A549 treated with Mapracorat at 1 μM for 4 hours (cell line): Measurements from ENCODE around the gene SMG1. TPM values are rescaled to one million over a fixed set of nuclear protein-coding genes. Genes with fewer than 3 reads are reported as not detected.

ENCODE experiments used
- total RNA-seq: library from RNA; stranded (reverse); fragments of 200-300 nt; extraction: Qiagen RNA extraction; gene quantifications from 5 replicates; pipeline ENCODE4 v1.2.3, GENCODE V29; 2022

The SMG1 gene
- 13.8 to 23.9 TPM (median 21.7 TPM) in 5 replicates for total RNA-seq

GRCh38 chr16:18925986-18926865 lies at the start of gene SMG1:
Gene SMG1 (minus strand): TSS chr16:18926408. CDS start chr16:18926041, 367 bp downstream.

GRCh38 chr16:18801145-18801972 lies 124.8 kb downstream of the SMG1 start, which contains the start of gene ARL6IP1:
Gene ARL6IP1 (minus strand): TSS chr16:18801549. CDS start chr16:18801466, 83 bp downstream.

DNA sequence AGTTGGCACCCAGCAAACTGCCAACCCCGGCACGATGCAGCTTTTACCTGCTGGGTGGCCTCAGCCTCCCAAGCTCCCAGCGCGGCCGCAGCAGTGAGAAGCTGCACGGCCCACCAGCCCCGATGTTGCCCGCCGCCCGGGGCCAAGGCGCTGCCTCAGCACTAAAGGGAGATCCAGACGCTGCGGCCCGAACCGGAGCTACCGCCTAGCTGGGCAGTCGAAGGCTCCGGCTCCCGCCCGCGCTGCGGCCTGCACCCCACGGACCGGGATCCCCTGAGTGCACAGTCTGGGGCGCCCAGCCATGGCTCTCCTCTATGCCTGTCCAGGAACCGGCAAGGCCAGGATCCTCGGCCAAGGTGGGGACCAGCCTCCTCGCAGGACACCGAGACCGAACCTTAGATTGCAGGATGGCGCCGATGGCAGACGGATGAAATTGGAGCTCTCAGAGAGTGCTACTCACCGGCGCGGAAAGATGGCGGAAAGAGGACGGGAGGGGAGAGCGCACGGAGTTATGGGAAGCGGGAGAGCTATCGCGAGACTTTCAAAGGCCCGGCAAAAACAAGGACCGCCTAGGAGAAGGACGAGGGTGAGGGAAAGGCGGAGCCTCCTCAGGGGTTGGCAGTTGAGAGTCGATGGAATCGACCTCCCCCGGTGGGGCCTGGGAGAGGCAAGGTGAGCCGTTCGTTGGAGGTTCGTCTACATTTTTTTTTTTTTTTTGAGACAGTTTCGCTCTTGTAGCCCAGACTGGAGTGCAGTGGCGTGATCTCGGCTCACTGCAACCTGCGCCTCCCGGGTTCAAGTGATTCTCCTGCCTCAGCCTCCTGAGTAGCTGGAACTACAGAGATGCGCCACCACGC lies 136.1 kb downstream of the SMG1 start, which contains the start of gene RPS15A:
Gene RPS15A (minus strand): TSS at position 485 of the 857 bp plus-strand sequence. CDS start 1,221 bp downstream, outside the sequence.

Other genes starting within 250 kb of the SMG1 start
- 2,149 to 2,893 TPM (median 2,359 TPM) in 5 replicates for gene RPS15A, start 136.1 kb downstream of the SMG1 start, total RNA-seq
- gene ARL6IP1, start 124.9 kb downstream of the SMG1 start, total RNA-seq, result 251 to 412 TPM (median 294 TPM) in 5 replicates
- 6.2 to 8.8 TPM (median 7.4 TPM) in 5 replicates for gene TMC7, start 57.5 kb upstream of the SMG1 start, total RNA-seq
- gene COQ7, start 141.2 kb upstream of the SMG1 start, total RNA-seq, result 23.4 to 26.0 TPM (median 24.4 TPM) in 5 replicates
- 11.0 to 18.3 TPM (median 15.8 TPM) in 5 replicates for gene ITPRIPL2, start 187.6 kb upstream of the SMG1 start, total RNA-seq
- 9.7 to 13.1 TPM (median 11.0 TPM) in 5 replicates for gene SYT17, start 241.8 kb upstream of the SMG1 start, total RNA-seq